ENCODE measurements around the gene RFLNA. TPM values are rescaled to one million over a fixed set of nuclear protein-coding genes. Genes with fewer than 3 reads are reported as not detected.
A peak's percentile ranks its signal among the peaks of the same experiment; 100 is the strongest.

Gene RFLNA
- total RNA-seq, 6 donors from 2014 or later, result 0.30 to 0.67 (median 0.66) TPM; not detected in 3

- TF ChIP-seq CTCF (IDR thresholded peaks at IDR 0.05) (no peak), EP300 (IDR thresholded peaks at IDR 0.05) (no peak), POLR2A (IDR thresholded peaks at IDR 0.05) (no peak), POLR2AphosphoS5 (IDR thresholded peaks at IDR 0.05) (no peak)
- H3K27ac ChIP-seq, result no peak overlapping the region
- 93 to 95% methylated on average over 18 to 19 of the region's 28 CpGs for WGBS, 2 donors
- H3K9me3 ChIP-seq, result no peaks in the 10 kb centered on the region
- no peak for ATAC-seq (ENCODE audit: low FRiP score in 2 of 2)
- H3K36me3 ChIP-seq, result no peaks in the 10 kb centered on the region
- H3K4me3 ChIP-seq, result no peak overlapping the region
- H3K27me3 ChIP-seq, result no peaks in the 10 kb centered on the region
- DNase-seq, result peak in 1 of 2 donors; percentile 72
- no peaks in the 10 kb centered on the region for H3K4me1 ChIP-seq
Measured at GRCh38 chr12:124306686-124307555, 12.0 kb downstream of the RFLNA start.

- no peaks in the 10 kb centered on the region for H3K4me1 ChIP-seq
- no peak for TF ChIP-seq CTCF (IDR thresholded peaks at IDR 0.05)
- no peak for TF ChIP-seq POLR2AphosphoS5 (IDR thresholded peaks at IDR 0.05)
- TF ChIP-seq EP300 (IDR thresholded peaks at IDR 0.05), result no peak
- no peak for TF ChIP-seq POLR2A (IDR thresholded peaks at IDR 0.05)
- no peaks in the 10 kb centered on the region for H3K9me3 ChIP-seq
- ATAC-seq (ENCODE audit: low FRiP score in 2 of 2) (no peak), DNase-seq (peak in 1 of 2 donors; percentile 69)
- no peaks in the 10 kb centered on the region for H3K27me3 ChIP-seq
- 87 to 88% methylated on average over 10 of the region's 10 CpGs for WGBS, 2 donors
- no peak overlapping the region for H3K27ac ChIP-seq
- H3K36me3 ChIP-seq, result no peaks in the 10 kb centered on the region
- no peak overlapping the region for H3K4me3 ChIP-seq
Measured at GRCh38 chr12:124307556-124307825, 12.6 kb downstream of the RFLNA start.

- no peak for TF ChIP-seq CTCF (IDR thresholded peaks at IDR 0.05)
- no peak for TF ChIP-seq POLR2AphosphoS5 (IDR thresholded peaks at IDR 0.05)
- TF ChIP-seq POLR2A (IDR thresholded peaks at IDR 0.05), result no peak
- no peak for TF ChIP-seq EP300 (IDR thresholded peaks at IDR 0.05)
- no peaks in the 10 kb centered on the region for H3K4me1 ChIP-seq
- 91 to 93% methylated on average over 18 of the region's 18 CpGs for WGBS, 2 donors
- no peaks in the 10 kb centered on the region for H3K27me3 ChIP-seq
- DNase-seq, result peak in 1 of 2 donors; percentile 77
- no peaks in the 10 kb centered on the region for H3K9me3 ChIP-seq
- H3K4me3 ChIP-seq, result no peak overlapping the region
- ATAC-seq (ENCODE audit: low FRiP score in 2 of 2), result no peak
- no peaks in the 10 kb centered on the region for H3K36me3 ChIP-seq
- H3K27ac ChIP-seq, result no peak overlapping the region
Measured at GRCh38 chr12:124308741-124309140, 13.8 kb downstream of the RFLNA start.

GRCh38 chr12:124309231-124309630, 14.3 kb downstream of the RFLNA start:
- 96 to 99% methylated on average over 14 to 15 of the region's 16 CpGs for WGBS, 2 donors
- H3K9me3 ChIP-seq, result no peaks in the 10 kb centered on the region
- no peaks in the 10 kb centered on the region for H3K27me3 ChIP-seq
- ATAC-seq (ENCODE audit: low FRiP score in 2 of 2) (no peak), DNase-seq (peak in 1 of 2 donors; percentile 57)
- no peaks in the 10 kb centered on the region for H3K36me3 ChIP-seq
- TF ChIP-seq POLR2AphosphoS5 (IDR thresholded peaks at IDR 0.05) (no peak), POLR2A (IDR thresholded peaks at IDR 0.05) (no peak), CTCF (IDR thresholded peaks at IDR 0.05) (no peak), EP300 (IDR thresholded peaks at IDR 0.05) (no peak)
- H3K27ac ChIP-seq, result no peak overlapping the region
- H3K4me1 ChIP-seq, result no peaks in the 10 kb centered on the region
- H3K4me3 ChIP-seq, result no peak overlapping the region

- TF ChIP-seq POLR2A (IDR thresholded peaks at IDR 0.05) (no peak), EP300 (IDR thresholded peaks at IDR 0.05) (no peak), POLR2AphosphoS5 (IDR thresholded peaks at IDR 0.05) (no peak), CTCF (IDR thresholded peaks at IDR 0.05) (no peak)
- WGBS, 2 donors, result 83 to 89% methylated on average over 4 to 7 of the region's 7 CpGs
- Histone ChIP-seq H3K27me3 (no peaks in the 10 kb centered on the region), H3K36me3 (no peaks in the 10 kb centered on the region), H3K9me3 (no peaks in the 10 kb centered on the region), H3K4me3 (no peak overlapping the region), H3K27ac (no peak overlapping the region), H3K4me1 (no peaks in the 10 kb centered on the region)
- ATAC-seq (ENCODE audit: low FRiP score in 2 of 2) (no peak), DNase-seq (no peak)
Measured at GRCh38 chr12:124309744-124310143, 14.9 kb downstream of the RFLNA start.
